LoVo (cell line): Measurements from ENCODE around the gene SRF.

Experiments
- DNase-seq: peaks from one replicate; pipeline ENCODE4 v3.0.0-alpha.2; 2016; ENCODE audit warnings: low spot score

The SRF gene

DNA sequence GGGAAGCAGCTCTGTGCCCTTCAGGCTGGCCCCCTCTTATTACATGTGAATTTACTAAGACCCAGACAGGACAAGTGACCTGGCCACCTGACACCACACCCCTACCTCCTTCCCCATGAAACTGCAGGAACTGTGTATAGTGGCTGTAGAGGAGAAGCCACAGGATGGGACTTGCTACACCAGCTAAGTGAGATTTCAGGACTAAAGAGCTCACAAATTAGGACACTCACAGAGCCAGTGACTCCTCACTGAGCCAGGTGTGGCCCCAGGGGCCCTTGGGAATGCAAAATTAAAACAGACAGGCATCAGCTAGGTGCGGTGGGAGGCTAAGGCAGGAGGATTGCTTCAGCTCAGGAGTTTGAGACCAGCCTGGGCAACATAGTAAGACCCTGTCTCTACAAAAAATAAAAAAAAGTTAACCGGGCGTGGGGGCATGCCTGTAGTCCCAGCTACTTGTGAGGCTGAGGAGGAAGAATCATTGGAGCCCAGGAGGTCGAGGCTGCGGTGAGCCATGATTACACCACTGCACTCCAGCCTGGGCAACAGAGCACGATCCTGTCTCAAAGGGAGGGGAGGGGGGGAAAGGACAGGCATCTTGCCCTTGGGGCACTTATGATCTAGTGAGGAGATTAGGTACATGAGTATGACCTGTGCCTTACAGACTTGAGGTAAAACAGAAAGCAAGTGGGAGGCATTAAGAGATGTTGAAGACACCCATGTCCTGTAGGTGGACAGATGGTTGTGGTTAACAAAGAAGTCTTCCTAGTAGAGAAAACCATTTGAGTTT is 23.2 kb upstream of the SRF start:
- no peak for DNase-seq

DNA sequence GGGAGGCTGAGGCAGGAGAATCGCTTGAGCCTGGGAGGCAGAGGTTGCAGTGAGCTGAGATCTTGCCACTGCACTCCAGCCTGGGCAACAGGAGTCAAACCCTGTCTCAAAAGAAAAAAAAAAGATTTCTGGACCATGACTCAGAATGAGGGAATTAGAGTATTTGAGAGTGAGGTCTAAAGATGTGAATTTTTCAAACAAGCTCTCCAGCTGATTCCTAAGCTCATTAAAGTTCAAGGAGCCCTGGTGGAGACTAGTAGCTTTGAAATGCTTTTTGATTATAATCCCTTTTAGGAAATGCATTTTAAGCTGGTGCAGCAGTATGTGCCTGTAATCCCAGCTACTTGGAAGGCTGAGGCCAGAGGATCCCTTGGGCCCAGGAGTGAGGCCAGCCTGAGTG is 21.8 kb upstream of the SRF start:
- no peak for DNase-seq

DNA sequence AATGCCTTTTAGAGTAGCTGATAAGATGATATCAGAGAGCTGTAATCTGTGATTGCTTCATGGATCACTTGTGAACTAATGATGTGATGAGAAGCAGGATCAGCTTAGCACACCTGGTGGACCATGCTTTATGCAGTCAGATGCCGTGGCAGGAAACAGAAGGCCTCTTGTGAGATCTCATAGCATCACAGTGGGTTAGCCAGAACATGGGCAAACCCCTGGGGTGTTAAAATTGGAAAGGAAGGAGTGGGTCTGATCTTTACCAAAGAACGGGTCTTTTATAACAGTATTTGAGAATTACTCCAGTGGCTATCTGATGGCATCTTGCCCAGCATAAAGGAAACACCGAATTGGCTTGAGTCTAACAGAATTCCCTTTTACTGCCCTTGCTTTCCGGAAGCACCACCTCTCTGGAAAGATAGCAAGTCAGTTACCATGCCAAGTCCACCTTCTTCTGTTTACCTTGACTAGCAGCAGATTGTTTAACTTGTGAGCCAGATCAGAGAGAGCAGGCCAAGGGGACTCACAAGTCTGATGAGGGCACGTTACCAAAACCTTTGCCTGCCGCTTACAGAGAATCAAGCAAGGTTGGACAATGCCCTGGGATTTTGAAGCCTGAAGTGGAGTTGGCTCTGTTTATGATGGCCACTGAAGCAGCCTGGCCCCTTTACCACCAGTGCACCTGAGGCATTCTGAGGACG is 20.9 kb upstream of the SRF start:
- DNase-seq, result no peak

DNA sequence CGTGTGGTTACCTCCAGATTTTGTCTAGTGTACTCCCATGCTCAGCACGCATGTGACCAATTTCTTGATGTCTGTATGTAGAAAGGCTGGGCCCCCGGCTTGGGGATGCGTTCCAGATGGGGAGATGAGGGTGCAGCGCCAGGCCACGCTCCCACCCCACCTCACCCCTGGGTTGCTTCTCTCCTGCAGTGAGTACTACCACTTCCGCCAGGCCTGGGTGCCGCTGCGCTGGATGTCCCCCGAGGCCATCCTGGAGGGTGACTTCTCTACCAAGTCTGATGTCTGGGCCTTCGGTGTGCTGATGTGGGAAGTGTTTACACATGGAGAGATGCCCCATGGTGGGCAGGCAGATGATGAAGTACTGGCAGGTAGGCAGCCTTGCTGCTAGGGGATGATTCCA is 11.5 kb upstream of the SRF start:
- DNase-seq, result no peak

DNA sequence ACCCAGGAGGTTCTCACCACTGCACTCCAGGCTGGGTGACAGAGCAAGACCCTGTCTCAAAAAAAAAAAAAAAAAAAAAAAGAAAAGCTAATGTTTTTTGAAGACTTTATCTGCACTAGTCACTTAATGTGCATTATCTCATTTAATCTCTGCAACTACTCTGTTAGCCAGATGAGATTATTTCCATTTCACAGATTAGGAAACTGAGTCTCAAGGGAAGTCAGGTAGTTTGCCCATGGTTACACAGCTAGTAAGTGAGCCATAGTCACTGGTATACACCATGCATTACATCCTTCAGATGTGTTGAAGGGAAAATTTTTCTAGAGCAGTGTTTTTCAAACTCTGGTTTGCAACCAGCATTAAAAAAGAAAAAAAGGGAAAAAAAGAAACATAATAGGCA is 7.2 kb upstream of the SRF start:
- no peak for DNase-seq

DNA sequence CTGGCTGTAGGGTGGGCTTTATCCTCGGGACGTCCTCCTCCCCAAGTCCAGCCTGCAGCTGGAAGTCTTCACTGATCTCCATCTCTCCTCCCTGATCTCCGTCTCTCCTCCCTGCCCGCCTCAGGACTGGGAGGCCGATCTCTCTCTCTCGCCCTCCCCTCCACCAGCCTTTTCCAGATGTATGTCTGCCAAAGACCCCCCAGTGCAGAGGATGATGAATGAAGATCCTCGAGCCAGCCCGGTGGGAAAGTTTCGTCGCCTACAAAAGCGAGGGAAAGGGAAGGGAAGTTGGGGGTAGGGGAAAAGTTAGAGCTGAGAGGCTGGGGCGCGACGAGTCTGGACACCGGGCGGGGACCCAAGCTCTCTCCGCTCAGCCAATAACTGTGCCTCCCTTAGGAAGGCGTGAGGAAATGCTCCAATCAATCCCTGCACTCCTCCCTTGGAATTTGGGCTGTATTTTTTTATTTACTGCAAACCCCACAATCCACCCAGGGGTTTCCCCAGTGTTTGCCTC is 595 bp upstream of the SRF start:
- peak; percentile 86 for DNase-seq

DNA sequence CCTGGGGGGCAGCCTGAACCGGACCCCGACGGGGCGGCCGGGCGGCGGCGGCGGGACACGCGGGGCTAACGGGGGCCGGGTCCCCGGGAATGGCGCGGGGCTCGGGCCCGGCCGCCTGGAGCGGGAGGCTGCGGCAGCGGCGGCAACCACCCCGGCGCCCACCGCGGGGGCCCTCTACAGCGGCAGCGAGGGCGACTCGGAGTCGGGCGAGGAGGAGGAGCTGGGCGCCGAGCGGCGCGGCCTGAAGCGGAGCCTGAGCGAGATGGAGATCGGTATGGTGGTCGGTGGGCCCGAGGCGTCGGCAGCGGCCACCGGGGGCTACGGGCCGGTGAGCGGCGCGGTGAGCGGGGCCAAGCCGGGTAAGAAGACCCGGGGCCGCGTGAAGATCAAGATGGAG is 636 bp downstream of the SRF start:
- no peak for DNase-seq

DNA sequence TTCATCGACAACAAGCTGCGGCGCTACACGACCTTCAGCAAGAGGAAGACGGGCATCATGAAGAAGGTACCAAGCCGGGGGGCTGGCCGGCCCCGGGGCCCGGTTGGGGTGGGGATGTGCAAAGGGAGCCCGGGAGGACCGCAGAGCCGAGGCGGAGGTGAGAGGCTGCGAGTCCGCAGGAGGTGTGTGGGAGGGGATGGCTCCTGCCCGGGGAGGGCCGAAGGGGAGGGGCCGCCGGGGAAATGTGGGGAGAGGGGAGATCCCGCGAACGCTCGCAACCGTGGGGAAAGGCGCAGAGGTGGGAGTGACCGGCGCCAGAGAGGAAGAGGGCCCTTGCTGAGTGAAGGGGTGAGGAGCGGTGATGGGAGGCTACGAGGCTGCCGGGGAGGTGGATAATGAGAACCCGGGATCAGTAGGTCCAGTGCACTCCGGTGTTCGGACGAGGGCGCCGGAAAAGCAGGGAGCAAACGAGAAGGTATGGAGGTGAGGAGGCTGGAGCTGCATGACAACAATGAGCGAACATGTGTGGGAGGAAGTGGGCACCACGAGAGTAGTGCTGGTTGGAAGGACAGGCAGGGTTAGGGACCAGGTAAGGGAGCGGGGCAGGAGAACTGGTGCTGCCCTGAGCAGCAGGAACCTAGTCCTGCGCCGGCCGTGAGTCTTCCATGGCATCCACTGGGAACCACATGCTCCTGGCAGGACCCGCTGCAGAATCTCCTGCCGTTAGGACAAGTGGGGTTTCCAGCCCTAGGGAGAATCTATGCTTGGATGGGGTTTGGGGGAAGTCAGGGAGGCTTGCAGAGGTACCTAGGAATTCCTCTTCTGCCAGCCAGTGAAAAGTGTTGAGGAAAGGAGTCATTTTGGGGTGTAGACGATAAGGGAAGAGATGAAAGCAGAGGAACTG is 1.3 kb downstream of the SRF start:
- peak; percentile 18 for DNase-seq

DNA sequence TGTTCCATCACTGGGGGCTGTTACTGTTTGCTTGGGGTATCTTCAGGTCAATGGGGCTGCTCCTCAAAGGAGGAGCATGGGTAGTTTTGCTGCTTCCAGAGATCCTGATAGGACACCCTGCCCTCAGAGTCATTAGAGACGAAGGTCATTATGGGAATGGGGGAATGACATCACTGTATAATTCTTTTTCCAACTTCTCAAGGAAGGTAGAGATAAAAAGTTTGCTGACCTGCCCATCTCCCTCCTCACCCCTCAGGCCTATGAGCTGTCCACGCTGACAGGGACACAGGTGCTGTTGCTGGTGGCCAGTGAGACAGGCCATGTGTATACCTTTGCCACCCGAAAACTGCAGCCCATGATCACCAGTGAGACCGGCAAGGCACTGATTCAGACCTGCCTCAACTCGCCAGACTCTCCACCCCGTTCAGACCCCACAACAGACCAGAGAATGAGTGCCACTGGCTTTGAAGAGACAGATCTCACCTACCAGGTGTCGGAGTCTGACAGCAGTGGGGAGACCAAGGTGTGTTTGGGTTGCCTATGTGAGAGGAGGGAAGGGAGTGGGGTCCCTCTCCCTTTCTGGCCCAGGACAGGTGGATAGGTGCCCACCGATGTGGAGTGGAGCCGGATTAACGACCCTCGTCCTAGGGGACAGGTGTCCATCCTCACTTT is 2.7 kb downstream of the SRF start:
- DNase-seq, result no peak

DNA sequence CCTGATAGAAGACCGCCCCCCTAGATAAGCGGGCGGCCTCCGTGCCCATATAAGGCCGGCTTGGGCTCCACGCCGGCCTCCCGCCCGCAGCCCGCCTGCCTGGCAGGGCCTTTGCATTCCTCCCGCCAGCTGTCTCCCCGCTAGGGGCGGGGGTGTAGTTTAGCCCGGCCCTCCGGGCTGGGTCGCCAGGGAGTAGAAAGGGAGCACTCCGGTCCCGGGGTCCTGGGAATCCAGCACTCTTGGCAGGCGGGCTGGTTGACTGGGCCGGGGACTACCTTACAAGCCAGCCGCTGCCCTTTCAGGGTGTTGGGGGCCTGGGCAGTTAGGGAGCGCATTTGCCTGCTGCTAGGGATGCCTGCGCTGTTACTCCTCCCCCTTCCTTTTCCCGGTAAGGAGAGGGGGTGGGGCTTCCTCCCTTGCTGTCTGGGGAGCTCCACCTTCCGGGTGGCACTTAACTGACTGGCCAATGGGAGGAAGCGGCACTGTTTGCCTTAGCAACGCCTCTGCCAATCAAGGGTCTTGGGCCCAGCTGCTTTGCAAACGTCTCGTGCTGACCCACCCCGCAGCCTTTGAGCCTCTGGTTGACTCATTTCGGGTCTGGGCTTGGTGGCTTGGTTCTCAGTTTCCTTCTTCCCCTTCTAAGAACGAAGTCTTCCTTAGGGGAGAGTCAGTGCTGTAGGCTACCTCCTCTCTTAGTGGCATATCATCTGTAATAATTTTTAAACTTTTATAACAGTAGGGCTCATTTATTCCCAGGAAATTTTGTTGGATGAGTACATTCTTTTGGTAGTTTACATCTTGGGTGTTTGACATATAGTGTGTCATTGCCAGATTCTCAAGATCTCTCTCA is 3.4 kb downstream of the SRF start:
- peak; percentile 94 for DNase-seq

DNA sequence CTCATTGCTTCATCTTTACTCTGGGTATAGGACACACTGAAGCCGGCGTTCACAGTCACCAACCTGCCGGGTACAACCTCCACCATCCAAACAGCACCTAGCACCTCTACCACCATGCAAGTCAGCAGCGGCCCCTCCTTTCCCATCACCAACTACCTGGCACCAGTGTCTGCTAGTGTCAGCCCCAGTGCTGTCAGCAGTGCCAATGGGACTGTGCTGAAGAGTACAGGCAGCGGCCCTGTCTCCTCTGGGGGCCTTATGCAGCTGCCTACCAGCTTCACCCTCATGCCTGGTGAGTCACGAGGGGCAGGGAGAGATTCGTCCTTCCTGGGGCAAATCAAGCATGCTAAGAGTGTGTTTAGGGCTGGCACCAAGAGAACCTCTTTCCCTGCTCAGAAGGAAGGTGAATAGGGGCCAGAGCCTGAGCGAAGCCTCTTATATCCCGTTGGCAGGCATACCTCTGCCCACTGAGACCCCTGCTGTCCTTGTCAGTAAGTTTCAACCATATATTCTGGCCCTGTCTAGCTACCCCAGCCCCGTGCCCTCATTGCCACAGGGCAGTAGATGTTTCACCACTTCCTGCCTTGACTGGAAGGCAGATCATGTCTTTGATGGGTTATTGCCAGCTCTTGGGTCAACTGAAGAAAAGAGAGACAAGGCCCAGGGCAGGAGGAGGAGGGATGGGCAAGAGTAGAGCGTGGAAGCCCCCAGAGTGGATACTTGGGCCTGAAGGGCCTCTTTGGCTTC is 4.8 kb downstream of the SRF start:
- DNase-seq, result no peak

DNA sequence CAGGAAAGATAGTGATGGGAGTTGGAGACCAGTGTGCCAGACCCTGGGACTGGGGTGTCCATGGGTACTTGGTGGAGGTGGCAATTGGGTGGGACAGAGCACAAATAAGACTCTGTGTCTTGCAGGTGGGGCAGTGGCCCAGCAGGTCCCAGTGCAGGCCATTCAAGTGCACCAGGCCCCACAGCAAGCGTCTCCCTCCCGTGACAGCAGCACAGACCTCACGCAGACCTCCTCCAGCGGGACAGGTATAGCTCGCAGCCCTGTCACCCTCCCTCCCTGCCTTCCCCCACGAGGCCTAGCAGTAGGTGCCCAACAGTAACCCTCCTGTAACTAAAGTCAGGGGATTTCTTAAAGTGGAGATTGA is 5.3 kb downstream of the SRF start:
- no peak for DNase-seq

DNA sequence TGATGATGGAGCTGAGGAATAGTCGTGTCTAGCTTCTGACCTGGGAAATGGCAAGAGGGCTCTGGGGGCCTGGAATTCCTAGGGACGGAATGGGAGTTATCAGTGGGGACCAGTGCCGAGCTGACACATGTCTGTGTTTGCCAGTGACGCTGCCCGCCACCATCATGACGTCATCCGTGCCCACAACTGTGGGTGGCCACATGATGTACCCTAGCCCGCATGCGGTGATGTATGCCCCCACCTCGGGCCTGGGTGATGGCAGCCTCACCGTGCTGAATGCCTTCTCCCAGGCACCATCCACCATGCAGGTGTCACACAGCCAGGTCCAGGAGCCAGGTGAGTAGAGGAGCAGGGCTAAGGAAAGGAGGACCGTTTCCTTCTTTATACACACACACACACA is 7.1 kb downstream of the SRF start:
- no peak for DNase-seq

DNA sequence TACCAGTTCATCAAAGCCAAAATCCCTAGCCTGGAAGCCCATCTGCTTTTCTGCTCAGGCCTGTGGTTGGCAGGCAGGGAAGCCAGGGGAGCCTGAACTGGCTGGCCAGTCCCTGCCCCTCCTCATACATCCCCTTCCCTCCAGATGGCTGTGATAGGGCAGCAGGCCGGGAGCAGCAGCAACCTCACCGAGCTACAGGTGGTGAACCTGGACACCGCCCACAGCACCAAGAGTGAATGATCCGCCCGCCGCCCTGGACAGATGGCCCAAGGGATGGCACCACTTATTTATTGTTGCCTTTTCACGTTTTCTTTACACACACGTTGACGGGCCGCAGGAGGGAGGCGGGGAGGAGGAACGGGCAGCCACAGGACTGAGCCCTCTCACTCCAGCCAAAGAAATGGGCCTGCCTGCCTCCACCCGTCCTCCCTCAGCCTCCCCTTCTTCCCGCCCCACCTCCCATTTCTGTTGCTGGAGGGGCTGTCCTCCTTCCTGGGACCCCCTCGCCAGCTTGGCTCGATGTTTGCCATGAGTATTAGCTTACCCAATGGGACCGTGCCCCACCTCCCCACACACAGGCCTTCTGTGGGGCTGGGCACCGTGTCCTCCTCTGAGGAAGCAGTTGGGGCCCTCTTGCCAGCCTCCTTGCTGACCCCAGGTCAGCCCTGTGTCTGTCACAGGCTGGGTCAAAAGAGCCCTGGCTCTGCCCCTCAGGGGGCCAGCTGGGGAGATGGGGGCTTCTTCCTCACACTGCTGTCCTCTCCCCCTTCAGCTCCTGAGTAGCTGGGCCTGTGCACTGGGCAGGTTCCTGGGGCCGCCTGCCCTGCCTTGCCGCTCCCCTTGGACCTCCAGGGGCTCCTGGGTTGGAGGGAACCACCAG is 8.1 kb downstream of the SRF start:
- no peak for DNase-seq

DNA sequence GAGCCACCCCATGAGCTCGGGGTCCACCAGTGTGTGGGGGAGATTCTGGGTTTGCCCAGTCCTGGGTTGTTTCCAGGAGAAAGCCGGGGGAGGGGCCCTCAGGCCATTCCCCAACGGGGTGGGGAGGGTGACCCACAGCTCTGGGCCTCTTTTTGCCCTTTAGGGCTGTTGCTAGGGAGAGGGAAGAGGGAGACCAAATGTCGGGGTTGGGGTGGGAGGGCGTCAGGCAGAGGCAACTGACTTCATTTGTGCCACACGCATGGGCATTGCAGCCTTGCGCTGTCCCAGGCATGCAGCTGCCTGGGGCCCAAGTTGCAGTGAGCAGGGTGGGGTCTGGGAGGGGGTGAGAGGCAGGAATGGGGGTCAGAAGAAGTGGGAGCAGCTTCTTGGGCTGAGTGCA is 9.0 kb downstream of the SRF start:
- no peak for DNase-seq

DNA sequence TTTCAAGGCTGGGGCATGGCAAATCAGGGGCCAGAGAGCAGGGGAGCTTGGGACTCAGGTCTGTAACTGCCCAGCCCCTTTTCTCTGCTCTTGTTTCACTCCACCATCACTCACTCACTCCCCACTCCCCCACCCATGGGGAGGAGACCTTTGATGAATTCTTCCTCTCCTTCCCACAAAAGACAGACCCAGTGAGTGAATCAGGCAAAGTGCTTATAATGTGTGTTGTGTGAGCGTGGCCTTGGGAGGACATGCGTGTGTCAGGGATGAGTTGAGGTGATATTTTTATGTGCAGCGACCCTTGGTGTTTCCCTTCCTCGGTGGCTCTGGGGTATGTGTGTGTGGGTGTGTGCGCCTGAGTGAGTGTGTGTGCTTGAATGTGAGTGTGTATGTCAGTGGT is 9.9 kb downstream of the SRF start:
- no peak for DNase-seq

DNA sequence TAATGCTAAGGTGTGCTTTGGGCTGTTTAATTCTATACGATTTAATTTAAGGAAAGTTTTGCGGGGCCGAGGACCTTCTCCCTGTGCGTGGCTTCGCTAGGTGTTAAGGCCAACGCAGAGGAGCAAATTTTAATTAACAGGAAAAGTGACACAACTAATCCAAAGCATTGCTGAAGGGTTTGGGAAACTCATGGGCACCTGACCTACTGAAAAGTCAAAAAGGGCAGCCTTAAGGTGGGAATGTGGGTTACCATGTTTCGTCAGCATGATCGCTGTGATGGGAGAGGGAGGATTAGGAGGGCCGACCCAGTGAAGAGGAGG is 10.5 kb downstream of the SRF start:
- DNase-seq, result no peak

DNA sequence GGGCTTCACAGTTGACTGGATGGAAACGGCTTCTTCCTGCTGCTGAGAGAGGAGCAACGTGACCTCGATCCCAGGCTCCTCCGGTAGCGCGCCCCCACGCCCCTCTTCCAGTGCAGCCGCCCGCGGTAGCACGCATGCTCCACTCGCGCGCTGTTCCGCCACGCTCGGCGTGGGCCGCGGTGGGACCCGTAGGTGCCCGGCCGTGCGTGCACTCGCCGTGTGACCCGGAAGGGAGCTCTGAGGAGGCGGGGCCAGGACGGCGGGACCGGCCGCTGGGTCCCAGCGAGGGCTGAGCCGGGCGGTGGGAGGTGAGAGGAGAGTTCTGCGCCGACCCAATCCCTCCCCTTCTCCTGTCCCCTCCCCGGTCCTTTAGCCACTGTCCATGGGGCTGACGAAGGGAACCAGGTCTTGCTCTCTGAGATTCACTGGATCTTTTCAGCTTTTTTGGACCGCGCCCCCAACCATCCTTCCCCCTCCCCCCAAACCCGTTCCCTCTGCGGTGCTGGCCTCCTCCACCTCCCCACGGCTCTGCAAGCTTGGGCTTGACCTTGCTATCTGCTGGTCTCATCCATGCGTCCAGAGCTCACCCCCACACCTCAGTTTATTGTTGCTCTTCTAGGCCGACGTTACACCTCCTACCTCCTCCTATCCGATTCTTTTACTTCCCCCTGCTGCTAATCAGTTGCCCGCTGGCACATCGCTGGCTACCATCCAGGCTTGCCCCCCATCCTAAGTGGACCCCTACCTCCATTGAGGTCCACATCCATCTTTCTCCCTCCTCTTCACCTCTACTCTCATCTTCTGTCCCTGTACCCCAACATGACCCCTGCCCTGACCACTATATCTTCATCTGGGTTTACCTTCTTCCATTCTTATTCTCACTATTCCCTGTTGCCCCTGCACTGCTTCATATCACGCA is 11.1 kb downstream of the SRF start, which contains the start of gene CUL9:
Gene CUL9 (plus strand): TSS at position 255 of the 919 bp plus-strand sequence. CDS start 2,115 bp downstream, outside the sequence.
- DNase-seq, result peak; percentile 72
